NCI-H460 (cell line): ENCODE measurements around the gene OGDHL. TPM values are rescaled to one million over a fixed set of nuclear protein-coding genes. Genes with fewer than 3 reads are reported as not detected.
"Not testable (repeated sequence)": the region's sequence is repeated elsewhere in the genome, so short reads cannot be mapped to it uniquely, and the experiment has no call there.

Experiments
- DNase-seq: peaks from one replicate; pipeline ENCODE4 v3.0.0-alpha.2; 2016; ENCODE audit warnings: low read depth; ENCODE audit errors: extremely low read depth
- total RNA-seq: library from RNA; depleted of rRNA; stranded (reverse); fragments of >200 nt; shearing (Covaris generic); gene quantifications from 2 replicates; pipeline ENCODE4 v1.2.3, GENCODE V29; 2014

OGDHL gene
- total RNA-seq, 1 experiment from 2014 or later: 0.30 TPM

GRCh38 chr10:49741108-49741995, 20.8 kb downstream of the OGDHL start:
- DNase-seq: no peak

DNA sequence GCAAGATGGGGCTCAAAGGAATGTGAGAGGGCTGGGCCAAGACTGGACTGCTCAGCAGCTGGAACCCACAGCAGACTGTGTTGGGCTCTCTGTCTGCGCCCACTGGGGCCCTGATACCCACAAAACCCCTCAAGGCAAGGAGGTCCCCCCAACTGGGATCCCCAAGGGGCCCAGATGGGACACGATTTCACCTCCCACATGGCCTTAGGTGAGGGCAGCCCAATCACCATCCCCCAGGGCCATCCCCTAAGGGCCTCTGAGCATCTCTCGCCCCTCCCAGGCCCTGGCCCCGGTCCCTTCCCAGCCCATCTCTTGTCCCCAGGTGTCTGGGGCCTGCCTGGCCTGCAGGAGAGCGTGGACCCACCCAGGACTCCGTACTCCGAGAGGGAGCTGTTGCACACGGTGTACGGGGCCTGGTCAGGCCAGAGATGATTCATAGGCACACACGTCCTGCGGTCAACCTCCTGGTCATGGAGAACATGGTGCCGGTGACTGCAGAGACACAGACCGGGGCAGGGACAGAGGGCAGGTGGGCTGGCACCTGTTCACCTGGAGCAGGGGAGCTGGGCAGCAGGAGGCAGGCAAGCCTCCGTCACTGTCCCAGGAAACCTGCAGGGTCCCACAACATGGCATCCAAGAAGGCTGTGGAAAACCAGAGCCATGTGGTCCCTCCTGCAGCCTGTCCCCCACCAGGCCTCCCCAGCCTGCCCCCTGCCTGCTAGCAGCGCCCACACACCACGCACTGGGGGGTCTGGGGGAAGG, 21.6 kb downstream of the OGDHL start:
- no peak for DNase-seq

GRCh38 chr10:49739426-49739825, 22.7 kb downstream of the OGDHL start:
- DNase-seq: no peak

DNA sequence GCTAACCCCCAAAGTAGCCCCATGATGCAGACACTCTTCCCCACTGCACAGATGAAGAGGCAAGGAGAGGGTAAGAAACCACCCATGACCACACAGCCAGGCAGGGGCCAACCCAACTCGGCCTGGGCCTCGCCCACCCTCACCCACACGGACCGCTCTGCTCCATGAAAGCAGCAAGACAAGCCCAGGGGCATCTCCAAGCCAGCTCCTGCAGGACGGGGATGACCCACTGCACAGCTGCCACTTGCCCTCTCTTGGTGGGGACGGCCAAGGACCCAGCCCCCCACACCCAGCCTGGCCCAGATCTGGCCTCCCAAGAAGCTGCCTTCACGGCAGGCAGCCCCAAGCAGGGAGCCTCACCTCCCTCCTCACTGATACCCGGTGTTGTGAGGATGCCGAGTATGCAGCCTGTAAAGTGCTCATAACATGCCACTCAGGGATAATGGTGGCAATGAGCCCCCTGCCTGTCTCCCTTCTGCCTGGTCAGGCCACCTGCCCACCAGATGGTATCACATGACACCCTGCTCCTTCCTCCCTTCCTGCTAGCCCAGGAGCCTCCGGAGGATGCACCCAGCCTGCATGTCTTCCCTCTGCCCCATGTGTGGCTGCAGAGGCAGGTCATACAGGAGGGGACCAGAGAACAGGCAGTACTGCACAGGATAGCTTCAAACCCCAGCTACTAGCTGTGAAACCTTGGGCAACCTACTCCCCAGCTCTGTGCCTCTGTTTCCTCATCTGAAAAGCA, 23.3 kb downstream of the OGDHL start:
- DNase-seq: no peak

- no peak for DNase-seq
Observed at GRCh38 chr10:49737474-49738201, 24.5 kb downstream of the OGDHL start.

GRCh38 chr10:49736564-49737113, 25.5 kb downstream of the OGDHL start:
- no peak for DNase-seq

GRCh38 chr10:49735848-49736563, 26.1 kb downstream of the OGDHL start:
- no peak for DNase-seq

GRCh38 chr10:49735161-49735560, 27.0 kb downstream of the OGDHL start:
- DNase-seq: no peak

GRCh38 chr10:49734676-49735075, 27.4 kb downstream of the OGDHL start:
- no peak for DNase-seq

GRCh38 chr10:49733866-49734265, 28.3 kb downstream of the OGDHL start:
- DNase-seq: no peak

DNA sequence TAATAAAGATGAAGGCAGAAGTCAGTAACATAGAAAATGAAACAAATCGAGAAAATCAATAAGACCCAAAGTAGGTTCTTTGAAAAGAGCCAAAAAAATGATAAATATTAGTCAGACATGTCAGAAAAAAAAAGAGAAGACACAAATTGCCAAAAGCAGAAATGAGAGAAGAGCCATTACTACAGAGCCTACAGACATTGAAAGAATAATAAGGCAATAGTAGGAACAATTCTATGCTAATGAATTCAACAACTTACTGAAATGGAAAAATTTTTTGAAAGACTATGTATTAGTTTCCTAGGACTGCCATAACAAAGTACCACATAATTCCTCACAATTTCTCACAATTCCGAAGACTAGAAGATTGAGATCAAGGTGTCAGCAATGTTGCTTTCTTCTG, 35.5 kb downstream of the OGDHL start:
- DNase-seq: no peak

- DNase-seq: not testable (repeated sequence)
Observed at GRCh38 chr10:49715157-49715556, 47.0 kb downstream of the OGDHL start.

- DNase-seq: no peak
Observed at GRCh38 chr10:49713266-49713665, 48.9 kb downstream of the OGDHL start.

DNA sequence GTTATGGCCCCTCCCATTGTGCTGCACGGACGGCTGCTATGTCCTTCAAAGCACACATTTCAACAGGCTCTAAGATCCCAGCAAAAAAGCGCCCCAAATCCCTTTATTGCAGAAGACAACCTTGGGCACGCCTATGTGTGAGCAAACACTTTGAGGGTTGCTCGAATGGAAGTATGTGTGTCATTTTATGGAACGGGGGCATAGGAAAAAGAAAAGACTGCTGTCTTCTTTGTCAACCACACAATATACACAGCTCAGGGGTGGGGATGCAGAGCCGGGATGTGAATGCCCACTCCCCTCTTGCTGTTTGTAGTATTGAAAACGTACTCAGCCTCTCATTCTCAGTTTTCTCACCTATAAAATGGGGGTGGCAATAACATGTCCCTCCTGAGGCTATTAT, 50.6 kb downstream of the OGDHL start:
- no peak for DNase-seq

DNA sequence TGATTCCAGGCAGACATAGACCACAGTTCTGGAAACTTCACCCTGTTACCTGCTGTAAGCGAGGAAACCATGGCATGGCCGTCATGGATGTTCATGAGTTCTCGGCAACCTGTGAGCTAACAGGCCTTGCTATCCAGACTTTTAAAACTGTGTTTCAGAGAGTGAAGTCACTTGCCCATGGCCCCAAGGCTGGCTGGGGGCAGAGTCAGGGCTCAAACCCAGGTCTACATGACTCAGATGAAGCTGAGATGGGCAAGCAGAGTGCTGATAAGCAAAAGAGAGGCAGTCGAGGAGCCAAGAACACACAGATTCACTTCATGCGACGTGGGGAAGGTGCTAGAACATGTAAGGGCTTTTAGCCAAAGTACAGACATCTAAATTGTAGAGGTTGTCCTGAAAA, 51.2 kb downstream of the OGDHL start:
- no peak for DNase-seq

DNA sequence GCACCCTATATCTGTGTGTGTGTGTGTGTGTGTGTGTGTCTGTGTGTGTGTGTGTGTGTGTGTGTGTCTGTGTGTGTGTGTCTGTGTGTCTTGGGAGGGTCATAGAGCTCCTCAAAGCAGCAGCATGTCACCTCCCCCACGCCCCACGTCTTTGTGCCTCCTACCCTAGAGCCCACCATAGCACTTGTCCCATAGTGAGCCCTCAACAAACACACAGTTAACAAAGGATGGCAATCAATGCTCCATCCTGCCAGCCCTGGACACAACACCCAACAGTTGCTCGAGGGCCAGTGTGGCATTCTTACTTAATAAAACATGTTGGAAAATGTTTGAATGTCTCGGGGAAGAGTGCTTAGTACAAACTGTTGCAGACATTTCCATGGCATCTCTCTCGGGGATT, 52.2 kb downstream of the OGDHL start:
- DNase-seq: no peak

DNA sequence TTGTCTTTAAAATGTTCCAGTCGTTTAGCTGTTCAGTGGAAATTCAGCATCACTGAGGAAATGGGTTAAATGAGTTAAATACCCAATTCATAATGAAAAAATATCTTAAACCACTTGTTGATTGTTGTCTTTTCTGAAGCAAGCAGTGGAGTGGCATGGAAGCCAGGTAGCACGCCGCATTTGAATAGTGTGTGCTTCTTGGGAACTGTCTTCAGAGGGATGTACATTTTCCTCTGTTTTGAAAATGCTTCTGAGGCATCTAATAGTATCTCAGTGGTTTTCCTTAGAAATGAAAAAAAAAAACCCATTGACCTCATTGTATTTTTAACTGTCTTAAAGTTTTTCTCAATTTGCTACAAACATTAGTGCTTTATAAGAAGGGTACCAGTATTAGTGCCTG, 54.5 kb downstream of the OGDHL start:
- DNase-seq: no peak

GRCh38 chr10:49700997-49701396, 61.1 kb downstream of the OGDHL start:
- no peak for DNase-seq

GRCh38 chr10:49700211-49700610, 61.9 kb downstream of the OGDHL start:
- no peak for DNase-seq

DNA sequence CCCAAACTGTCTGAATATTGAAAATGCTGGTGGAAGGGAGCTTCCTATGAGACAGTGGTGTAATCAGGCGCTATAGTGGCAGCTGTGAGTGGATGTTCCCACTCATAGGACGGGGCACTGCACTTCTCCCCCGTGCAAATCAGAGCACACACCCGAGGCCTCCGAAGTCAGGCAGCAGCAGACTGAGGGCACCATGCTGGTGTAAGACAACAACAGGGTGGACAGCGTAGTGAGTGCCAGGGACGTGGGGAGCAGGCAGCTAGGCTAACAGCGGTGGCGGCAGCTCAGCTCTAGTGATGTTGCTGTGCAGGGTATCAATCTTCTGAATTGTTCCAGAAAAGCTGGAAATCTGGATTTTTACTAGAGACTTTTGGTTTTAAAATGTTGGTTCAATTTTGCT, 63.4 kb downstream of the OGDHL start:
- DNase-seq: no peak
